Stimulated activated CD4-positive, alpha-beta T cell treated with anti-CD3 and anti-CD28 coated beads, Interleukin-1b, Interleukin-23, amount 100 ng/mL, for 1 hour (primary cell): ENCODE results near the gene CUTA.

Experiments
- DNase-seq, 2 donors: peaks; one replicate each; pipeline ENCODE4 v3.0.0-alpha.2; 2020; ENCODE audit warnings: low read depth in 2 of 2

CUTA gene

DNA sequence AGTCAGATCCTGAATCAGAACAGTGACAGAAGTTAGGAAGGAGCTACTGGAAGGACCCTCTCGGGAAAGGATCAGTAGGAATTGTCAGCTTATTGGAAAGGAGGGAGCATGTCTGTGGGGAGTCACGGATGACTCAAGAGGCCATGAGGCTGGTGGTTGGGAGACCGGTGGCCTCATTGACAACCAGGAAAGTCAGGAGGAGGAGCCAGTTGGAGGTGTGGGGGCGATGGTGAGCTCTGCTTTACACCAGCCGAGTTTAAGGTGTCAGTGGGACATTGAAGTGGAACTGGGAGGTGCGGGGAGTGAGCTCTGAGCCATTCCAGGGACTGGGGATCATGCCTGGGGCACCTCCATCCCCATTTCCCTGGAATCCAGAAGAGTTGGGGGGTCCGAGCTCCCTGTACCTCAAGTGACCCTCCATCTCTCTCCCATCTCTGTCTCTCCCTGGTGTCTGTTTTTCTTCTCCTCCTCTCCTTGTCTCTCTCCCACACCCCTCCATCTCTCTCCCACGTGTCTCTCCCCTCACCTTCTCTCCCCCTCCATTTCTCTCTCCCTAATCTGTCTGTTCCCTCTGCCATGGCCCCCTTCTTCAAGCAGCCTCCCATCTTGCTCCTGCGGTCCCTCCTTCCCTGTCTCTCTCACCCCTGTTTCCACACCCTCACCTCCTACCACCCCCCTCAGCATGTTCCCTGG lies 22.2 kb upstream of the CUTA start:
- DNase-seq = no peak

DNA sequence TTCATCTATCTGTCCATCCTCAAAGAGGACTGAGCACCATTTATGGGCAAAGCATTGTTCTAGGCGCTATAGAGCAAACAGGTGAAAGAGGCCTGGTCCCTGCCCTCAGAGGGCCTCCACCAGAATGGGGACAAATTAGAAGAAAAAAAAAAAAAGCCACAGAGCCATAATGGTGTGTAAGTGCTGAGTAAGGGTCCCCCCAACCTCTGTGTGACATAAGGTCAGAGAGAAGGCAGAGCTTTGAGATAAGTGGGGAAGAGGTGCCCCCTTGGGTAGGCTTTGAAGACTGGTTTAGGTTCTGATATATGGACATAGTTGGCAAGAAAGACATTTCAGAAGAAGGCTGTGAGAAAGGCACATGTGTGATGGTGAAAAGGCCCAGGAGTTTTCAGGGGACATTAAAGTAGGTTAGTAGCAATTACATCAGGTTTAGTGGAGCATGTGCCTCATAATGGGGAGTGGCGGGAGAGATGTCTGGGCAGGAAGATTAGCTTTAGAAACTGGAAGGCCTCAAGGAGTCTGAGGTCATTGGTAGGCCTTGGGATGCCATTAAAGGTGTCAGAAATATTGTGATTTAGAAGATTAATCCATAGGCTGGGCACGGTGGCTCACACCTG lies 21.2 kb upstream of the CUTA start:
- no peak for DNase-seq

- DNase-seq = no peak
Observed at GRCh38 chr6:33437666-33438065, 19.8 kb upstream of the CUTA start.

- no peak for DNase-seq
Observed at GRCh38 chr6:33434961-33435360, 17.1 kb upstream of the CUTA start.

DNA sequence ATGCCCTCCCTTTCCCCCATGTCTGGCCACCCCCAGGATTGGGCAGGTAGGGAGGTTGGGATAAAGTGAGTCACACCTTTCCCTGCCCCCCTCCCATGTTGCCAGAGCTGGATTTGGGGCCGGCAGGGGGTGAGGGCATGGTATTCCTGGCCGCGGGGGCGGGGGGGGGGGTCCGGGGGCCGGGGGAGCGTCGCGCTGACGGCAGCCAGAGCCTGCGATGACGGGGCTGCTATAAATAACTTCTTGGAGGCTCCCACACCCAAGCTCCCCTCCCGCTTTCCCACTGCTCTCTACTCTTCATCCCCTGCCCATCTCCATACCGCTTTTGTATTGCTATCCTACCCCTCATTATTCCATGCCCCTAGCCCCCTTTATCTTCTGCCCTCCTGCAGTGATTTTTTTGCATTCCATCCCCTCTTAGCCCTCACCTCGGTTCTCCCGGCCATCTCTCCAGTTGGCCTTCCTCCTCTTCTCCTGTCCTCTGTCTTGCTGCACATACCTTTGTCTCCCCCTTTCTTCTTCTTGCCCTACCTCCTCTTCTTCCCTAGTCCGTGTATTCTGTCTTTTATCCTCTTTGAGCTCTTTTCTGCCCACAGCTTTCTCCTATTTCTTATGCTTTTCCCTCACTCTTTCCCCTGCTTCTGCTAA lies 15.8 kb upstream of the CUTA start:
- DNase-seq = no peak

DNA sequence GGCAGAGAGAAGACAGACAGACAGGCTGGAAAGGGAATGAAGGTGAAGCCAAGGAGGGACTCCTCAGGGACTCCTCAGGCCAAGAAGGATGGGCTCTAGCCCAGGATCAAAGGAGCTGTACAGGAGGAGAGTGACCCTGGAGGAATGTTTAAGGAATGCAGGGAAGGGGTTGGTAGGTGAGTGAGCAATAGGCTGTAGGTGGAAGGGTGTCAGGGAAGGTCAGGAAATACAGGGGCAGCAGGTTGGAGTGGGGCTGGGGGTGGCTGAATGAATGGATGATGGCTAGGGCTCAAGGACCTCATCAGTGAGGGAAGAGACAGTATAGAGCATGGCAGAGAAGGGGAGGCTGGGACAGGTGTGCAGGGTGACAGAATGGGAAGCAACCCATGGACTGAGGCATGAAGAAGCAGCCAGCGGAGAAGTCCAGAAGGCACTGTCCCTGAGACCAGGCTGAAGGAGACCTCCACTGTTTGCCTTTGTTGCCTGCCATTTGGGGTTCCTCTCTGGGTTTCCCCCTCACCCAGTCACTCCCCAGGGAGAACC lies 15.2 kb upstream of the CUTA start:
- DNase-seq = no peak

- no peak for DNase-seq
Observed at GRCh38 chr6:33432546-33432945, 14.6 kb upstream of the CUTA start.

- no peak for DNase-seq
Observed at GRCh38 chr6:33431880-33432541, 14.1 kb upstream of the CUTA start.

DNA sequence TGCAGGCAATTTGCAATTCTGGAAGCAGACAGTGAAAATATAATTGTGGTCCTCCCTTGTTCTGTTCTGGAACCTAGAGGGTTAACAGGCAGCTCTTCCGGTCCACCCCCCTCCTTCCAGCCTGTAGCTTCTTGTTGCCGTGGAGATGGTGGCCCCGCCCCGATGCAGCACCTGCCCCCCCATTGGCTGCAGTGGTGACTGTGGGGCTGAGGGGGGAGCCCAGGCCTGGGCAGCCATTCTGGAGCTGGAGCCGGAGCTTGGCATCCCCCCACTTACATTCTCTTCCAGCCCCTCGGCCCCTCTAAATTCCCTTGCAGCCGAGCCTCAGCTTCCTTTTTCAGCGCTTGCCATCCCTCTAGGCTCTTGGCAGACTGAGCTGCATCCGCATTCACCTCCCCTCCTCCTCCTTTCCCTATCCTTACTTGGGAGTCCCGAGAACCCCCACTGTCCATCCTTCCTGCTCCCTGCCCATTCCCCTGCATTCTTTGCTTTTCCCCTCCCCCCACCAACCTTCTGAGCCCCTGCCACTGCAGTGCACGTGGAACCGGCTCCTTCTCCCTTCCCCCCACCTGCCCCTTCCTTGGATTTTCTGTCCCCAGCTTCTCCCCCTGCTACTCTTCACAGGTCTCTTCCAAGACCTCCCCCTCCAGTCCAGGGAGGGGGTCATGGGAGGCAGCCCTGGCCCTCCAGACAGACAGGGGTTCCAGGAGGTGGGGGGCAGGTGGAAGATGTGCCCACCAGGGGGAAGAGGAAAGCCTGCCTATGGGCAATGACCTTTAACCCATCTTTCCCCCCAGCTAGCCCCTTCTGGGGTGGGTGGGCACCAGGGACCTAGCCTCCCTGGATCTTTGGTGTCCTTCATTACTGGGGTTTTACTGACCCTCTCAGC lies 13.3 kb upstream of the CUTA start:
- peak; percentile 55 to 58 for DNase-seq

GRCh38 chr6:33430334-33430733 lies 12.4 kb upstream of the CUTA start:
- DNase-seq = no peak

GRCh38 chr6:33429750-33430052 lies 11.8 kb upstream of the CUTA start:
- no peak for DNase-seq

GRCh38 chr6:33428966-33429749 lies 11.3 kb upstream of the CUTA start:
- no peak for DNase-seq

DNA sequence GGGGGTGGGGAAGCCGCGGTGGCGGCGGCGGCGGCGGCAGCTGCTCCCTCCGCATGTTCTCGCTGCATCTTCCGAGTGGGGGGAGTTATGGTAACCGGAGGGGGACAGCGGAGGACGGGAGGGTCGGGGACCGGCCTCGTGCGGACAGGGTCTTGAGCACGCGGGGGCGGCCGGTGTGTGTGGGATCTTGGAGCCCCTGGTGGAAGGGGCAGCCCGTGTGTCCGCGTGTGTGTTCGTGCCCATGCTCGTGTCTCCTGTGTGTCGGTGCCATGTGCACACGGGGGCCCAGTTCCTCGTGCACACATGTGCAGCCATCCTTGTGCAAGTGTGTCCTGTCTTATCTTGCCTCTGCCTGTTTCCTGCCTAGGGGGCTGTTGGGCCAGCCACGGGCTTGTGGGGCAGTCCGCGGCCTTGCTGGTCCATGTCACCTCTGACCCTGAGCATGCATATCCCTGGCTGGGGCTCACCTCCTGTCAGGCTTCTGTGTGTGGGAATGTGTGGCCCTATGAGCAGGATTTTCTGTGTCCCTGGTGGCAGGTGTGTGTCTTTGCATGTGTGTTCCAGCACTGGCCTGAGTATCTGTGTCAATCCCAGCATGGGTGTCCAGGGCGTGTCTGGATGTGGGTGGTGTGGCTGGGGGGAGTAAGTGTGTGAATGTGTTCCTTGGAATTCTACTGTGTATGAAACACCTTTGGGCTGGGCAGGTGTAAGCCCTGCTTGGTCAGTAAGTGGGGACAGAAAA lies 10.5 kb upstream of the CUTA start:
- DNase-seq = no peak

GRCh38 chr6:33427585-33428223 lies 9.8 kb upstream of the CUTA start:
- DNase-seq = no peak

GRCh38 chr6:33426590-33427511 lies 8.9 kb upstream of the CUTA start:
- DNase-seq = no peak

DNA sequence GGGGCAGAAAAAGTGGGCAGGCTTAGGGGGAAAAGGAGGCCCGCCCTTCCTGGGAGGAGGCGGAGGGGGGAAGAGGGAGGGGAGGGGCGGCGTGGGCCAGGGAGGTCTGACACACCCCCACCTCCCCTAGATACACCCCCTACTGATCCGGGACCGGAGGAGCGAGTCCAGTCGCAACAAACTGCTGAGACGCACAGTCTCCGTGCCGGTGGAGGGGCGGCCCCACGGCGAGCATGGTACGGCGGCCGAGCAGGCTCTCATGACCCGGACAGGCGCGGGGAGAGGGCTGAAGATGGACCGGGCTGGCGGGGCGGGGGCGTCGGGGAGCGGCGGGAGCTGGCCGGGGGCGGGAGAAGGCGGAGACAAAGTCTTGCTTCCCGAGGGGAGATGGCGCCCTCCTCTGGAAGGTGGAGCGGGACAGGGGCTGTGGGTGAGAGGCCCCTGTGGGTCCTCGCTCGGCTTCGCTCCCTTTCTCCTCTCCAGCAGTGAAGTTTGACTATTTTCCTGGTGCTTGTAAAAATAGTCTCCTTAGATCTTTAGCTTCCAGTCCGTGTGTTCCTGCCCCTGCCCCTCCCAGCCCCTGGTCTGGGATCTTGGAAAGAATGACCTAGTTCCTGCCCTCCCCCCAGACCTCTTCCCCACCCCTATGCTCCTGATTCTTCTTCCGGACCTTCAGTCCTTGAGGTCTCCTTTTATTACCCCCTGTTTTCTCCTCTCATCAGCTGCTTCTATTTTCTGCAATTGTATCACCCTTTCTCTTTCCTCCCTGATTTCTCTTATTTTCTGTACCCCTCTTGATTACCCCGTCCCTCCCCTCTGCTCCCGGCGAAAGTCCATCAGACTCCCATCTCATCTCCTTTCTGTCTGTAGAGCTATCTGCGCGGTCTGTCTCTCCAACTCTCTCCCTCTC lies 8.0 kb upstream of the CUTA start:
- DNase-seq = peak; percentile 57 to 64

GRCh38 chr6:33424855-33425667 lies 7.2 kb upstream of the CUTA start:
- no peak for DNase-seq
